Astrocyte of the spinal cord (primary cell): ENCODE data around the gene MANSC1.
A peak's percentile ranks its signal among the peaks of the same experiment; 100 is the strongest.

Experiments
- DNase-seq: peaks from one replicate; pipeline ENCODE4 v3.0.0; 2011; ENCODE audit warnings: low read depth, low spot score
- H3K4me3 ChIP-seq: 2 replicates; pipeline ENCODE4 v1.5.1; 2011; ENCODE audit warnings: low read depth, mild to moderate bottlenecking, low read length, moderate library complexity
- in situ Hi-C: cut with HindIII; loops from 2 replicates; pipeline ENCODE4 v1.10.0; 2017; ENCODE audit warnings: low sequenced_read_pairs
- TF ChIP-seq, protein P1 (sequence below): IDR thresholded peaks from 2 replicates; pipeline ENCODE4 v1.5.1; 2012; ENCODE audit warnings: low read depth, mild to moderate bottlenecking, low read length, inconsistent platforms

Gene MANSC1

DNA sequence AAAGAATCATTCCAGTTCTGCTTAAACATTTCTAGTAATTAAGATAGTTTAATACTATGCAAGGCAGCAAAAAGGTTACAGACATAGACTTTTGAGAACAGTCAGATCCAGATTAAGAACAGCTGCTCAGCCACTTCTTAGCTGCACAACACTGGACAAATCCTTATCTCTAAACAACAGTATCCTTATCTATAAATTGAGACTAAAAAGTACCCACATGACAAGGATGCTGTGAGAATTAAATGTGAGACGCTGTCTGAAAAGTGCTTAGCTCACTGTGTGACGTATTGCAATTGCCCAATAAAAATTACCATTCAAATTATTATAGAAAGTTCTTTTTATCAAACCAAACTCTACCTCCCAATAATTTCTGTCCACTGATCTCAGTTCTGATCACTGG lies 42.4 kb upstream of the MANSC1 start:
- in situ Hi-C loops: no loop called here
- H3K4me3 ChIP-seq: no peak overlapping the region
- DNase-seq: no peak
- TF ChIP-seq, protein P1, sequence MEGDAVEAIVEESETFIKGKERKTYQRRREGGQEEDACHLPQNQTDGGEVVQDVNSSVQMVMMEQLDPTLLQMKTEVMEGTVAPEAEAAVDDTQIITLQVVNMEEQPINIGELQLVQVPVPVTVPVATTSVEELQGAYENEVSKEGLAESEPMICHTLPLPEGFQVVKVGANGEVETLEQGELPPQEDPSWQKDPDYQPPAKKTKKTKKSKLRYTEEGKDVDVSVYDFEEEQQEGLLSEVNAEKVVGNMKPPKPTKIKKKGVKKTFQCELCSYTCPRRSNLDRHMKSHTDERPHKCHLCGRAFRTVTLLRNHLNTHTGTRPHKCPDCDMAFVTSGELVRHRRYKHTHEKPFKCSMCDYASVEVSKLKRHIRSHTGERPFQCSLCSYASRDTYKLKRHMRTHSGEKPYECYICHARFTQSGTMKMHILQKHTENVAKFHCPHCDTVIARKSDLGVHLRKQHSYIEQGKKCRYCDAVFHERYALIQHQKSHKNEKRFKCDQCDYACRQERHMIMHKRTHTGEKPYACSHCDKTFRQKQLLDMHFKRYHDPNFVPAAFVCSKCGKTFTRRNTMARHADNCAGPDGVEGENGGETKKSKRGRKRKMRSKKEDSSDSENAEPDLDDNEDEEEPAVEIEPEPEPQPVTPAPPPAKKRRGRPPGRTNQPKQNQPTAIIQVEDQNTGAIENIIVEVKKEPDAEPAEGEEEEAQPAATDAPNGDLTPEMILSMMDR: no peak

DNA sequence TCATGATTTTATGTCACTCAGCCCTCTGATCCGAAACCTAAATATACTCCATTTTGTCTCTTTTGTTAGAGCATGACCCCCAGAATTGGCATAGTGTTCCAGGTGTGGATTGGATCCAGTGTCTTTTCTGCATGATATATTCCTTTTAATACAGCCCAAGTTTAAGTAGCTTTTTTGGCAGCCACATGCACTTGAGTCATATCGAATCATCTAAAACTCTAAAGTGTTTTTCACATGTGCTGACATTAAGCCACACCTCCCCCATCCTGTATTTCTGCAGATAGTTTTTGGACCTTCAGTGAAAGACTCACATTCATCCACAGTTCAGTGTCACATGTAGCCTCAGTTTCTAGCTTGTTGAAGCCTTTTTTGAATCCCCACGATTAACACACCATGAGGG lies 37.5 kb upstream of the MANSC1 start:
- TF ChIP-seq, protein P1: no peak
- peak; percentile 67 for DNase-seq

DNA sequence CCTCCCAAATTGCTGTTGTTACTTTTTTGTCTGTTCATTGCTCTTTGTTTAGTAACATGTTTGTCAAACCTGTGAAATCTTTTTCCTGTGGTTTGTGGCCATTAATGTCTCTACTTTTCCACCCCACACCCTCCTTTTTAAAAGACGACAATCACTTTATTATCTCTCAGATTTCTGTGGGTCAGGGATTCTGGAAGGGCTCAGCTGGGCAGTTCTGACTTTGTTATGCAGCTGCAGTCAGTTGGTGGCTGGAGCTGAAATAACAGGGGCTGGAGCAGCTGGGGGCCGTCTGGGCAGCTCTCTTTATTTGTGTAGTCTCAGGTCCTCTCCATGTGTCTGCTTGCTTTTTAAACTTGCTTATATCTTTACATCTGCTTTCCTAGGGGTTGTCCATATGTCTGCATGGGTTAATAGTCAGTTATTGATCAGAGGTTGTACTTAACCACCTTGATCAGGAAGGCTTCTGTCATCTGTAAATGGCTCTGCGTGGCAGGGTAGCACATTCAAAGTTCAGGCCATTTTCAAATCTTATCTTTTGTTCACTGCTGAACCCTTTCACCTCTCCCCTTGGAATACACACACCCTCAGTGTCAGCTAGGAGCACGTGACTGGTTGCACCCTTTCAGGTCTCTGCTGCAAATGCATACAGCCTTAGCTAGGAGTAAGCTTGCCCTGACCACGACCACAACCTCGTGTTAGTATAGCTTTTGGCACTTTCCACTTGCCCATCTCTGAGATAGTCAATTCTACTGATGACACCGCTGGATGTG lies 34.7 kb upstream of the MANSC1 start:
- DNase-seq: peak; percentile 40
- H3K4me3 ChIP-seq: no peak overlapping the region

More for the DNA sequence above, 37.5 kb upstream of the MANSC1 start:
- H3K4me3 ChIP-seq: no peak overlapping the region
- in situ Hi-C loops: no loop called here

DNA sequence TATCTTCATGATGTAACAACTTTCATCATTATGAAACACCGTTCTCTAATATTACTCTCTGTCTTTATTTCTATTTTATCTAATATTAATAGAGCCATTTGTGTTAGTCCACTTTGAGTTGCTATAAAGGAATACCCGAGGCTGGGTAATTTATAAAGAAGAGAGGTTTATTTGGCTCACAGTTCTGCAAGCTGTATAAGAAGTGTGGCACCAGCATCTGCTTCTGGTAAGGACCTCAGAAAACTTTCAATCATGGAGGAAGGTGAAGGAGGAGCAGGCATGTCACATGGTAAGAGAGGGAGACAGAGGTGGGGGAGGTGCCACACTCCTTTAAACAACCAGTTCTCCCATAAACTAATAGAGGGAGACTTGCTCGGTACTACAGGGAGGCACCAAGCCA lies 31.9 kb upstream of the MANSC1 start:
- no peak overlapping the region for H3K4me3 ChIP-seq
- TF ChIP-seq, protein P1: no peak
- in situ Hi-C loops: no loop called here
- DNase-seq: no peak

More for the DNA sequence above, 34.7 kb upstream of the MANSC1 start:
- in situ Hi-C loops: no loop called here
- TF ChIP-seq, protein P1: no peak

DNA sequence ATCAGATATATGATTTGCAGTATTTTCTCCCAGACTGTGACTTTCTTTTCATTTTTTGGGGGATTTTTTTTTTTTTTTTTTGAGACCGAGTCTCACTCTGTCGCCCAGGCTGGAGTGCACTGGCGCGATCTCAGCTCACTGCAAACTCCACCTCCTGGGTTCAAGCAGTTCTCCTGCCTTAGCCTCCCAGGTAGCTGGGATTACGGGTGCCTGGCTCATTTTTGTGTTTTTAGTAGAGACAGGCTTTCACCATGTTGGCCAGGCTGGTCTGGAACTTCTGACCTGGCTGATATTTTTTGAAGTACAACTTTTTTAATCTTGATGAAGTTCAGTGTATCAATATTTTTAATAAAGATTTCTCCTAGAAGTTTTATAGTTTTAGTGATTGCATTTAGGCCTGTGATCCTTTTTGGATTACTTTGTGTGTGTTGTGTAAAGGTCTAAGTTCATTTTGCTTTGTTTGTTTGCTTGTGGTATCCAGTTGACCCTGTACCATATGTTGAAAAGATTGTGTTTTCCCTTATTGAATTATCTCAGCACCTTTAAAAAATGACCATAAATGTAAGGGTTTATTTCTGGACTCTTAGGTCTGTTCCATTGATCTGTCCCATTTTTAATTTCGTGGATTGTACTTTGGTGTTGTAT lies 31.0 kb upstream of the MANSC1 start:
- TF ChIP-seq, protein P1: no peak
- DNase-seq: no peak
- H3K4me3 ChIP-seq: no peak overlapping the region
- in situ Hi-C loops: no loop called here

DNA sequence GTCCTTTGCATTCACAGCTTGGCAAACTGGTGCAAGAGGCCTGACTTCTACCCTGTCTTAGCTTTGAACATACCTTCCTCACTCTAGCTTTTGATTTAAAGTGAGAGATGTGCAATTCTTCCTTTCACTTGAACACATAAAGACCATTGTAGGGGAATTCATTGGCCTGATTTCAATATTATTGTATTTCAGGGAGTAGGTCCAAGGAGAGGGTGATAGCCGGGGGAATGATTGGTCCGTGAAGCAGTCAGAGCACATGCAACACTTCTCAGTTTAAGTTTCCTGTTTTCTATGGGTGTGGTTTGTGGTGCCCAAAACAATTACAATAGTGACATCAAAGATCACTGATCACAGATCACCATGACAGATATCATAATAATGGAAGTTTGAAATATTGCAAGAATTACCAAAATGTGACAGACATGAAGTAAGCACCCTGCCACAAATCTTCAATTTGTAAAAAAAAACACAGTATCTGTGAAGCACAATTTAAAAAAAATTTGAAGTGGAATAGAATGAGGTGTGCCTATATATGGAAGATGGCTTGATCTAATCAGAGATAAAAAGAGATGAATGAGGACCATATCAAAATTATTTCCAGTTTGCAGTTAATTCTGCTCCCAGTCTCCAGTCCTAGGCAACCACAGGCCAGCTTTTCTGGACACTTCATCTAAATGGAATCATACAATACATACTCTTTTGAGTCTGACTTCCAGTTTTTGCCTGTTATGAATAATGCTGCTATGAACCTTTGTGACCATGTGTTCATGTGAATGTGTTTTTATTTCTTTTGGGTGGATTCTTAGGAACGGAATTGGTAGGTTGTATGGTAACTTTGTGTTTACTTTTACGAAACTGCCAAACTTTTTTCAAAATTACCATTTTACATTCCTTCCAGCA lies 30.0 kb upstream of the MANSC1 start:
- DNase-seq: no peak
- in situ Hi-C loops: no loop called here
- no peak overlapping the region for H3K4me3 ChIP-seq
- TF ChIP-seq, protein P1: no peak
